SJCRH30 (cell line): ENCODE measurements around the gene CCR8. TPM values are rescaled to one million over a fixed set of nuclear protein-coding genes. Genes with fewer than 3 reads are reported as not detected.
A peak's percentile ranks its signal among the peaks of the same experiment; 100 is the strongest.

ENCODE experiments used
- DNase-seq, 2 experiments: peaks; one replicate each; pipeline ENCODE4 v3.0.0-alpha.2; 2015 to 2020
- H3K27ac ChIP-seq: fragments of 250-450 bp; sonication (Bioruptor Pico); 2 replicates; pipeline ENCODE4 v1.5.1; 2020; ENCODE audit warnings: mild to moderate bottlenecking, moderate library complexity
- H3K27me3 ChIP-seq: fragments of 250-450 bp; sonication (Bioruptor Pico); 2 replicates; pipeline ENCODE4 v1.5.1; 2020; ENCODE audit warnings: mild to moderate bottlenecking, moderate library complexity
- H3K36me3 ChIP-seq: fragments of 250-450 bp; sonication (Bioruptor Pico); 2 replicates; pipeline ENCODE4 v1.5.1; 2020; ENCODE audit warnings: mild to moderate bottlenecking, moderate library complexity
- H3K4me1 ChIP-seq: fragments of 250-450 bp; sonication (Bioruptor Pico); 2 replicates; pipeline ENCODE4 v1.5.1; 2020; ENCODE audit warnings: mild to moderate bottlenecking, moderate library complexity
- H3K4me3 ChIP-seq: fragments of 250-450 bp; sonication (Bioruptor Pico); 2 replicates; pipeline ENCODE4 v1.5.1; 2020; ENCODE audit warnings: mild to moderate bottlenecking, moderate library complexity
- H3K9me3 ChIP-seq: fragments of 250-450 bp; sonication (Bioruptor Pico); replicated peaks from 2 replicates; pipeline ENCODE4 v1.5.1; 2020; ENCODE audit warnings: mild to moderate bottlenecking, moderate library complexity
- total RNA-seq: library from RNA; depleted of rRNA; stranded (reverse); fragments of >200 nt; shearing (Covaris generic); gene quantifications from 2 replicates; pipeline ENCODE4 v1.2.3, GENCODE V29; 2014; rRNA removed

The CCR8 gene, protein sequence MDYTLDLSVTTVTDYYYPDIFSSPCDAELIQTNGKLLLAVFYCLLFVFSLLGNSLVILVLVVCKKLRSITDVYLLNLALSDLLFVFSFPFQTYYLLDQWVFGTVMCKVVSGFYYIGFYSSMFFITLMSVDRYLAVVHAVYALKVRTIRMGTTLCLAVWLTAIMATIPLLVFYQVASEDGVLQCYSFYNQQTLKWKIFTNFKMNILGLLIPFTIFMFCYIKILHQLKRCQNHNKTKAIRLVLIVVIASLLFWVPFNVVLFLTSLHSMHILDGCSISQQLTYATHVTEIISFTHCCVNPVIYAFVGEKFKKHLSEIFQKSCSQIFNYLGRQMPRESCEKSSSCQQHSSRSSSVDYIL
- total RNA-seq = not detected in 2 replicates

GRCh38 chr3:39329493-39329892, at the start of gene CCR8:
Gene CCR8 (plus strand): TSS chr3:39329709. CDS start chr3:39332332, 2,623 bp downstream.
- Histone ChIP-seq H3K36me3 (no peaks in the 10 kb centered on the region), H3K27ac (no peak within 1 kb of the TSS), H3K4me3 (no peak within 1 kb of the TSS), H3K9me3 (no peaks in the 10 kb centered on the region), H3K27me3 (no peaks in the 10 kb centered on the region), H3K4me1 (no peaks in the 10 kb centered on the region)
- no peak for DNase-seq

DNA sequence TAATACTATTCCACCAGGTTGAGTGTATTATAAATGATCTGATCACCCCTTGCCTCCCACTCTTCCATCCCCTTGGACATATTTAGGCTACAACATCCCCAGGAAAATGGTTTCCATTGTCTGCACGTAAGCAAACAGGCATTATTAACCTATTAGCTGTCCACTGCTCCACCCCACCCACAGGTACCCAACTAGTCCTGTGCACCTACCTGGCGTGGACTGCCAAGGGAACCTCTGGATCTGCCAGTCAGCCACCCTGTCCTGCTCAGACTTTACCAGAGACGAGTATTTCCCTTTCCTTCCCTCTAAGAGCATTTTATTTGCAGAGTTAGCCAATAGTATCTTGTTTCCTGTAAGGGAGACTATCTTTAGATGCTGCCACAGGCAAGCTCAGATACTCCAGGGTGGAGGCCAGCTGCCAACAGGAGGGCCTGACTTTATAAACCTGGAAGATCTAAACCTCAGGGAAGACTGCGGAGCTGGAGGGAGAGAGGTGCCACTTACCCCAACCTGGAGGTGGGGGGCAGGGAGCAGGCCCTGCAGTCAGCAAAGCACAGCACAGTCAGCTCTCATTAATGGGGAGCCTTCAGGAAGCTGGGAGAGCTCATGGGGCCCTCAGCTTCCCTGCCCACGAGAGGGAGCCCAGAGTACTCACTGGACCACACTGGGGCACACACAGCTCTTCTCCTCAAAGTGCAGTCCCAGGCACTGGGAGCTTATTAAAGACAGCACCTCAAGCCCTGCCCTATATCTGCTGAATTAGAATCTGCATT, 49.6 kb upstream of the CCR8 start, which contains the start of gene CX3CR1:
CX3CR1 (minus strand) TSS at position 292 of the 773 bp plus-strand sequence. CDS start 13,527 bp downstream, outside the sequence.
- DNase-seq = no peak
- no peaks in the 10 kb centered on the region for H3K36me3 ChIP-seq
- H3K27me3 ChIP-seq = no peaks in the 10 kb centered on the region
- no peak within 1 kb of the TSS for H3K27ac ChIP-seq
- H3K4me1 ChIP-seq = no peaks in the 10 kb centered on the region
- H3K9me3 ChIP-seq = no peaks in the 10 kb centered on the region
- H3K4me3 ChIP-seq = no peak within 1 kb of the TSS

- no peaks in the 10 kb centered on the region for H3K27me3 ChIP-seq
- H3K4me1 ChIP-seq = no peaks in the 10 kb centered on the region
- H3K36me3 ChIP-seq = no peaks in the 10 kb centered on the region
- no peaks in the 10 kb centered on the region for H3K9me3 ChIP-seq
- DNase-seq = no peak
- no peak overlapping the region for H3K27ac ChIP-seq
- H3K4me3 ChIP-seq = no peak overlapping the region
Observed at GRCh38 chr3:39280571-39280970, 48.9 kb upstream of the CCR8 start.

DNA sequence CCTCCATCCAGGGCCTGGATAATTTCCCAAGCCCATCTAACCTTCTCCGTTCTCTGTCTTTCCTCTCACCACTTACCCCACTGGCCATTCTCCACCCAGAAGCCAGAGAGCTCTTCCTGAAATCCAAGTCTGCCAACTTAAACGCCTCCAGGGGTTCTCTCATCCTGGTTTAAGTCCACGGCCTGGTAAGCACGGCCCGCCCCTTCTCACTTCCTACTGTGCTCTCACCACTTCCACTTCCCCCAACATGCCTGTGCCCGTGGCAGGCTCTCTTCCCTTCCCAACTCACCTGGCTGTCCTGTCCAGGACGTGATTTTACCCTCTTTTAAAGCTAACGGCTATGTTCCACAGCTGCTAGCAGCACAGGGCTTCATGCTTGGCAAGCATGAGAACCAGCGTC, 48.0 kb upstream of the CCR8 start:
- Histone ChIP-seq H3K4me1 (no peaks in the 10 kb centered on the region), H3K27ac (no peak overlapping the region), H3K4me3 (no peak overlapping the region), H3K27me3 (no peaks in the 10 kb centered on the region), H3K36me3 (no peaks in the 10 kb centered on the region), H3K9me3 (no peaks in the 10 kb centered on the region)
- no peak for DNase-seq

GRCh38 chr3:39282057-39282456, 47.5 kb upstream of the CCR8 start:
- H3K4me1 ChIP-seq = no peaks in the 10 kb centered on the region
- no peaks in the 10 kb centered on the region for H3K9me3 ChIP-seq
- no peaks in the 10 kb centered on the region for H3K36me3 ChIP-seq
- no peaks in the 10 kb centered on the region for H3K27me3 ChIP-seq
- no peak for DNase-seq
- H3K27ac ChIP-seq = no peak overlapping the region
- H3K4me3 ChIP-seq = no peak overlapping the region

GRCh38 chr3:39284457-39284881, 45.0 kb upstream of the CCR8 start:
- no peaks in the 10 kb centered on the region for H3K4me1 ChIP-seq
- no peaks in the 10 kb centered on the region for H3K27me3 ChIP-seq
- no peaks in the 10 kb centered on the region for H3K9me3 ChIP-seq
- no peaks in the 10 kb centered on the region for H3K36me3 ChIP-seq
- H3K27ac ChIP-seq = no peak overlapping the region
- H3K4me3 ChIP-seq = no peak overlapping the region
- no peak for DNase-seq

- Histone ChIP-seq H3K4me3 (no peak overlapping the region), H3K9me3 (no peaks in the 10 kb centered on the region), H3K4me1 (no peaks in the 10 kb centered on the region), H3K27me3 (no peaks in the 10 kb centered on the region), H3K36me3 (no peaks in the 10 kb centered on the region), H3K27ac (no peak overlapping the region)
- no peak for DNase-seq
Observed at GRCh38 chr3:39285332-39285731, 44.2 kb upstream of the CCR8 start.

GRCh38 chr3:39286771-39287170, 42.7 kb upstream of the CCR8 start:
- no peak for DNase-seq
- Histone ChIP-seq H3K27me3 (no peaks in the 10 kb centered on the region), H3K4me3 (no peak overlapping the region), H3K9me3 (no peaks in the 10 kb centered on the region), H3K4me1 (no peaks in the 10 kb centered on the region), H3K27ac (no peak overlapping the region), H3K36me3 (no peaks in the 10 kb centered on the region)

GRCh38 chr3:39287216-39288164, 42.0 kb upstream of the CCR8 start:
- Histone ChIP-seq H3K36me3 (no peaks in the 10 kb centered on the region), H3K4me3 (no peak overlapping the region), H3K4me1 (no peaks in the 10 kb centered on the region), H3K9me3 (no peaks in the 10 kb centered on the region), H3K27ac (no peak overlapping the region), H3K27me3 (no peaks in the 10 kb centered on the region)
- no peak for DNase-seq

GRCh38 chr3:39288300-39288808, 41.2 kb upstream of the CCR8 start:
- Histone ChIP-seq H3K36me3 (no peaks in the 10 kb centered on the region), H3K9me3 (no peaks in the 10 kb centered on the region), H3K27ac (no peak overlapping the region), H3K4me1 (no peaks in the 10 kb centered on the region), H3K27me3 (no peaks in the 10 kb centered on the region), H3K4me3 (no peak overlapping the region)
- peak; percentile 74 to 79 for DNase-seq

GRCh38 chr3:39289107-39289506, 40.4 kb upstream of the CCR8 start:
- Histone ChIP-seq H3K9me3 (no peaks in the 10 kb centered on the region), H3K4me3 (no peak overlapping the region), H3K4me1 (no peaks in the 10 kb centered on the region), H3K36me3 (no peaks in the 10 kb centered on the region), H3K27ac (no peak overlapping the region), H3K27me3 (no peaks in the 10 kb centered on the region)
- DNase-seq = no peak

GRCh38 chr3:39290255-39290654, 39.3 kb upstream of the CCR8 start:
- Histone ChIP-seq H3K4me3 (no peak overlapping the region), H3K4me1 (no peaks in the 10 kb centered on the region), H3K27me3 (no peaks in the 10 kb centered on the region), H3K9me3 (no peaks in the 10 kb centered on the region), H3K36me3 (no peaks in the 10 kb centered on the region), H3K27ac (no peak overlapping the region)
- DNase-seq = no peak

GRCh38 chr3:39291903-39292329, 37.6 kb upstream of the CCR8 start:
- no peaks in the 10 kb centered on the region for H3K27me3 ChIP-seq
- no peak overlapping the region for H3K4me3 ChIP-seq
- H3K36me3 ChIP-seq = no peaks in the 10 kb centered on the region
- H3K4me1 ChIP-seq = no peaks in the 10 kb centered on the region
- H3K9me3 ChIP-seq = no peaks in the 10 kb centered on the region
- no peak overlapping the region for H3K27ac ChIP-seq
- peak; percentile 26 to 75 for DNase-seq

DNA sequence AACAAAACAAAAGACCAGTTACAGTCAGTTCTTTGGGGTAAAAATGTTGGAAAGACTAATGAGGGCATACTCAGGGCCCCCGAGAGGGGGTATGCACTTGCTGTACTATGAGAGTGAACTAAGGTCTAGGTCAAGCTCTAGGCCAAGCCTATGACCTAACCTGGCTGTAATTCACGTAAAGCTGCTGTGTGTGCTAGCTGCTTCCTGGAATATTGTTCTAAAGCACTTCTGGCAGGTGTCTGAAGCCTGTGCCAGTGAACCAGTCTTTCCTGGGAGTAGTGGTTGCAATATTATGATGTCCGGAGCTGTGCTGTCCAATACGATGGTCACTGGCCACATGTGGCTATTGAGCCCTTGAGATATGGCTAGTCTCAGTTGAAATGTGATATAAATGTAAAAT, 36.5 kb upstream of the CCR8 start:
- no peaks in the 10 kb centered on the region for H3K27me3 ChIP-seq
- H3K4me1 ChIP-seq = no peaks in the 10 kb centered on the region
- H3K36me3 ChIP-seq = no peaks in the 10 kb centered on the region
- H3K4me3 ChIP-seq = no peak overlapping the region
- no peaks in the 10 kb centered on the region for H3K9me3 ChIP-seq
- DNase-seq = no peak
- no peak overlapping the region for H3K27ac ChIP-seq
